Fibroblast of skin of right biceps (primary cell): ENCODE measurements around the gene MB.

Experiments
- DNase-seq: peaks from one replicate; pipeline ENCODE4 v3.0.0-alpha.2; 2013

MB gene

DNA sequence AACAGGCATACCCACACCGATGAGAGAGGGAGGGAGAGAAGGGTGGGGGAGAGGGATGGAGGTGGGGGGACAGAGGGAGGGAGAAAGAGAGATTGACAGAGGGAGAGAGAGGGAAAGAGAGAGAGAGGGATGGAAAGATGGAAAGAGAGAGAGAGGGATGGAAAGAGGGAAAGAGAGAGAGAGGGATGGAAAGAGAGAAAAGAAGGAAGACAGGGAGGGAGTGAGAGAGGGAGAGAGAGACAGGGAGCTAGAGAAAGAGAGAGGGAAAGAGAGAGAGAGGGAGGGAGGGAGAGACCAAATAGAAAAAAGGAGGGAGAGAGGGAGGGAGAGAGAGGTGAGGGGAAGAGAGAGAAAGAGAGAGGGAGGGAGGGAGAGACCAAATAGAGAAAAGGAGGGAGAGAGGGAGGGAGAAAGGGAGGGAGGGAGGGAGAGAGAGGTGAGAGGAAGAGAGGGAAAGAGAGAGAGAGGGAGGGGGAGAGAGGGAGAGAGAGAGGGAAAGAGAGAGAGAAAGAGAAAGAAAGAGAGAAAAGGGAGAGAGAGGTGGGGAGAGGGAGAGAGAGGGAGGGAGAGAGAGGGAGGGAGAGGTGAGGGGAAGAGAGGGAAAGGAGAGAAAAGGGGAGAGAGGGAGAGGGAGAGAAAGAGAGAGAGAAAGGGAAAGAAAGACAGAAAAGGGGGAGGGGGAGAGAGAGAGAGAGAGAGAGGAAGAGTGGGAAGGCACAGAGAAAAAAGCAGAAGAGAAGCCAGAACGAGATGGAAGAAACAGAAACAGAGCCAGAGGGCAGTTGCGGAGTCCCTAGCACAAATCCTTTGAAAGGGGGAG, 23.8 kb downstream of the MB start:
- DNase-seq, result no peak

DNA sequence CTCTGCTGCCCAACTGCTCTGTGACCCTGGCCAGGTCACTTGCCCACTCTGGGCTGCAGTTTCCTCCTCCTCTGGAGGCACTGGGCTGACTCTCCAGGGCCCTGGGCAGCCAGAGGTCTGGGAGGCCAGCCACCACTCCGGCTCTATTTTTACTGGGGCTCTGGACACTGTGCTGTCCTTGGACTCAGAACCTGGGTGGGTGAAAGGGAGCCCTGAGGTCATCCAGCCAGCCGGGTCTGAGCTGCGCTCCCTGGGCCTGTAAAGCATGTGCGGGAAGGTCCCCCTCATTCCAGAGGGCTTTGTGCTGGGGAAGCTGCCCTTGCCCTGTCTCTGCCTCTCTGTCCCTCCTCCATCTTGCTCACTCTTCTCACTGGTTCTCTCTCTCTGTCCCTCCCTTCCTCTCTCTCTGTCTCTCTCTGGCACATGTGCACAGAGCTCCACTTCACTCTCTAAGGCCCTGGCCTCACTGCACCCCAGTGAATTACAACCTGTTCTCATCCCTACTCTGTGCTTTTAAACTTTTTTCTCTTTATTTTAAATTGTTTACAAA, 24.6 kb downstream of the MB start:
- DNase-seq, result no peak

DNA sequence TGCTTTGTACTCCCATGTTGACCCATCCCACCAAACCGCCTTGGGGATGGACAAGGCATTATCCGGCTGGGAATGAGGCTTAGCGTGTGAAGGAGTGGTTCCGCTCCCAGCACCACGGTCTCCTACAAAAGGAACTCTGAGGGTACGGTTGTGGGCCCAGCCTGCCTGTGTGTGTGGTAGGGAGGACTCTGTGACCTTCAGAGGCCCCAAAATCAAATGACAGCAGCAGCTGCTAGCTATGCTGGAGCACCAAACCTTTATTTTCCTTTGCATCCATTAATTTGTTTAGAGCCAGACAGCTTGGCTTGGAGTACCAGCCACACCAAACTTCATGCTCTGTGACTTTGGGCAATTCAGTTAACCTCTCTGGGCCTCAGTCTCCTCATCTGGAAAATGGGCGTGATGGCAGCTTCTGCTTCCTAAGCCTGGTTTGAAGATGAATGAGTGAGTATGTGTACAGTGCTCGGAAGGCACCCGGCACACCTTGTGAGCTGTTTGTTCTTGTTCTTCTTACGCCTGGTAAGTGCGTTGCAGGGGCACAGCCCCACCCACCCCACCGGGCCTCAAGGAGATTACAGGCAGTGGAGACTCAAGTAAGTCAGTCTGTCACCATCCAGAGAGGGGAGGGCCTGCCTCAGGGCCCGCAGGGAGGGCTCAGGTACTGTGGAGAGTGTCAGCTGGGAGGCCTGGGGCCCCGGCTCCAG, 25.3 kb downstream of the MB start:
- no peak for DNase-seq

DNA sequence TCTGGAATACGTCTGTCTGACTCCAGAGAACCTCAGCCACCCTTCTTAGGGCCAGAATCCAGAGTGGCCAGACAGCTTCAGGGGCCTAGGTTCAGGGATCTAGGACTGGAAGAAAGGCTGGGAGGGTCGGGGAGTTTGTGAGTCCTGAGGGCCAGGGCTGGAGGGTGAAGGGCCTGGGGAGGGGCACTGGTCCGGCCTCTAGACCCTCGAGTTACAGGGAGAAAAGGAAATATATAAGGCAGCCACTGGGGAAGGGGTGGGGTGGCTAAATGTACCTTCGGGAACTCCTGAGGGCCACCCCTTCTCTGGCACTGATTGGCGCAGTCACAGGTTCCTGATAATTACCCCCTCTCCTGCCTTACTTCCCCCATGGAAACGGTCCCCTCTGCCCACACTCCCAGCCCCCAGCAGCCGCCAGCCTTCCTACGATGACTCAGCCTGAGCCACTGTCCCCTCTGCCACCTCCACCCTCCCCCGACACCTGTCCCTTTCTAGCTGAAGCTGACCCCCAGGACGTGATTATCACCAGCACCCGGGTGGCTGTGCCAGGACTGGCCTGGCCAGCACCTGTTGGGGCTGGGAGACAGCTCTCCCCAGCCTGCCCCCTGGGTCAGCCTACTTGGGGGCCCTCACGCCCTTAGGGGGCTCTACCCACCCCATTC, 26.4 kb downstream of the MB start:
- DNase-seq, result no peak

DNA sequence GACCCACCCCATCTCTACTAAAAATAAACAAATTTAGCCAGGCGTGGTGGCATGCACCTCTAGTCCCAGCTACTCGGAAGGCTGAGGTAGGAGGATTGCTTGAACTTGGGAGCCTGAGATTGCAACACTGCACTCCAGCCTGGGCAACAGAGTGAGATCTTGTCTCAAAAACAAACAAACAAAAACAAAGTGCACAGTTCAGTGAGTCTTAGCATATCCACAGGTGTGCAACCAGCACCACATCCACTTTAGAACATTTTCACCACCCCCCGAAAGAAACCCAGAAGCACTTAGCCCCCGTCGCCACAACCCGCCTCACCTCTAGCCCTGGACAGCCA, 27.4 kb downstream of the MB start:
- DNase-seq, result no peak

DNA sequence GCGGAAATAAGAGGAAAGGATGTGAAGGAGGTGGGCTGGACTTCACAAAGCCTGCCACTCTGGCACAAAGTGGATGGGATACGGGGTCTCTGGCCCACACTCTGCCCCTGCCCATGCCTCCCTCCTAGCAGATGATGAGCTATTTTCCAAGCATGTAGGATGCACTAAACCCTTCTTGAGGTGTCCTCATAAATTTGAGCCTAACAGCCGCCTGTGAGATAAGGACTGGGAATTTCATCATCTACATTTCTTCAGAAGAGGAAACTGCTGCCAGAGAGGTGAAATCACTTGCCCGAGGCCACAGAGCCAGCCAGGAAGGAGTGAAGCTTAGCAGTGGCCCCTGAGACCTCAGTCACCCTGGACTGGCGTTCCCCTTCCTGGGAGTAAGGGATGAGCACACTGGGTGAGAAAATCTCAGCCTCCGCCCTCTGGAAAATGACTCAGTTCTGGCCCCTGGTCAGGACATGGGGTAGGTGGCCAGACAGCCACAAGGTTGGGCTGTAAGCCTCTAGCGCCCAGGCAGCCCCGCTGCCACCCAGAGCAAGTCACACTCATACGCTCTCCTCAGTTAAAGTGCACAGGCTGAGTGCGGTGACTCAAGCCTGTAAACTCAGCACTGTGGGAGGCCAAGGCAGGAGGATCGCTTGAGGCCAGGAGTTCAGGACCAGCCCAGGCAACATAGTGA, 27.9 kb downstream of the MB start:
- DNase-seq, result peak; percentile 86

DNA sequence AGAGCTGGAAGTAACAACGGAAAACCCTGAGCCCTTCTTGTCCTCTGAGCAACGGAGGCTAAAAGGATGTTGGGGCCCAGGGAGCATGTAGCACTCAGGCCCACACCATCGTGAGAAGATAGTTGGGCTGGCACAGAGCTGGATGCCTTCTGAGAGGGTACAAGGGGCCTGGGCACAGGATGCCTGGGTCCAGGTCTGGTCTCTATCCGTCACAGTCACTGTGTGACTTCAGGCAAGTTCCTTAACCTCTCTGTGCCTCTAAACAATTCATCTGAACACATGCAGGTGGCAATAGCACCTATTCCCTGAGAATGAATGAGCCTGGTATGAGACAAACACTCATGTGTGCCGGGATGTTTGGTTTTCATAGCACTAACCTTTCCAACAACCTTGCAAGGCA, 29.2 kb downstream of the MB start:
- DNase-seq, result no peak

DNA sequence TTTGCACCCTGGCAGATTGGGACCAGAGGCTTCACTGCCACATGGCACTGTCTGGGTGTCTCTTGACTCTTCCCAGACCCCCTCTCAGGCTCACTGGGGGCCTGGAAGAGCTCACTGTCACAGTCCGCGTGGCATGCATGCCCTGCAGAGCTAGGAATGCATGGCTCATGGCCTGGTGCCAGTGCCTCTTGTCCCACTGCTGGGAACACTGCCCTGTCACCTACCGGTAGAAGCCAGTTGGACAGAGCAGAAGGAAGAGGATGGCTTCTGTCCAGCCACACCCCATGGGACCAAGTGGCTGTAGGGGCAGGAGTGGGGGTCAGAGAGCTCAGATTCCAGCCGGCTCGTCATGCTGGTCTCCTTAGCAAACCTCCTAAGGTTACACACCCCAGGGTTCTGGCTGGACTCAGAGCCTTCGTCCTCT, 29.7 kb downstream of the MB start:
- DNase-seq, result peak; percentile 16

DNA sequence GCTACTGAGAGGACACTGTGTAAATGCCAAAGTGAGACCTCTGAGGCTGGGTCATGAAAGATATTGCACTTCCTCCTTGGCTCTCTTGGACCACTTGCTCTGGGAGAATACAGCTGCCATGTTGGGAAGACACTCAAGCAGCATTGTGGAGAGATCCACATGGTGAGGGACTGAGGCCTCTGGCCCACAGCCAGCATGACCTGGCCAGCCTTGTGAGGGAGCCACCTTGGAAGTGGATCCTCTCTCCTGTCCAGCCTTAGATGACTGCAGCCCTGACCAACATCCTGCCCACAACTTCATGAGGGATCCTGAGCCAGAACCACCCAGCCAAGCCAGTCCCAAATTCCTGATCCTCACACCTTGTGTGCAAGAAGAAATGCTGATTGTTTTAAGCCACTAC, 30.4 kb downstream of the MB start:
- no peak for DNase-seq

DNA sequence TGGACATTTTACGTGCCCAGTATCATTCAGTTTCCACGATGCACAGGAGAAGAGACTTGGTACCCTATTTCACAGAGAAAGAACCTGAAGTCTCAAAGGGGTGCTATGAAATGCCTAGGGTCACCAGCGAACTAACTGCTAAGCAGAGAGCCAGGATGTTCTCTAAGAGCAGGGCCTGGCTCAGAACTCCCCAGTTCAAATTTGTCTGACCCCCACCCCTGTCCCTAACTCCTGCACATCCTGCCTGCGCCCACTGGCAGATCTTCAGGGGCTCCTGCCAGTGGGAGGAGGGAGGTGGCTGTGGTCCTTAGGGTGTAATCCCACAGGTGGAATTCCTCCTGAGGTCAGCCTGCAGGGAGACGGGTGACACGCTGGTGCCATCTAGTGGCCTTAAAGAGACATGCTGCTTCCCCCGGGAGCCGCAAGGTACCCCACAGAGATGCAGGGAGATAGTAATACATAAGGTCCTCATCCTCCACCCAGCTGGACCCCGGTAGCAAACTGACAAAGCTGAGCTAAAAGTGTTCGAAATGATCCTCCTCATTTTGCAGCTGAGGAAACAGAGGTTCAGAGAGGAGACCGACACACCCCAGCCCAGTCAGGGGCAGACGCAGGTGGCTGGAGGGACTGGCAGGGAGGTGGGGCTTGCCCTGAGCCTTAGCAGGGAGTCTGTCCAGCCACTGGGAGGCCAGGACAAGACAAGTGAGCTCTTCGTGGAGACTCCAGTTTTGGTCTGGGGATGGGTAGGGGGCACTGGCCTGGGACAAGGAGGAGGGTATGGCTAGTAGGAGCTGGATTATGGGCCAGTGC, 34.1 kb downstream of the MB start:
- DNase-seq, result peak; percentile 58

DNA sequence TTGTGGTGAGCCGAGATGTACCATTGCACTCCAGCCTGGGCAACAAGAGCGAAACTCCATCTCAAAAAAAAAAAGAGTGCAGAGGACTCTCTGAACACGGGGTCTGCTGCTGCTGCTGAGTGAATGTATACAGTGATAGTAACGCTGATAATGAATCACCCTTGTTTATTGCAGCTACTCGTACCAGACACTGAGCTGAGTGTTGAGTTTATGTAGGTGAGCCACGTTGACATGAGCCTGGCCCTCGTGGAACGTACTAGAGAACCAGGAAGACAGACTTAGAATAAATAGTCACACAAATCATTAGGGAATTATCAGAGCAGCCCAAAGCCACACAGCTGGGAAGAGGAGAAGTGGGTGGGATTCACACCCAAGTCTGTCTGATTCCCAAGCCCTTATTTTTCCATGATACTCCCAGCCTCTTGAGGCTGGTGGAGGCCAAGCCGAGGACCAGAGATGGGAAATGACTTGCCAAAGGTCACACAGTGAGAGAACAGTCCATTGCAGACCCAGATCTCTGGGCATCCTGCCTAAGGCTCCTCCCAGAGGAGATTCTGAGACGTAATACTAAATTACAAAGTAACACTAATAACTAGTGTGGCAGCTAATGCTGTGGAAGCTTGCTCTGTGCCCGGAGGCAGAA, 34.8 kb downstream of the MB start:
- DNase-seq, result no peak

DNA sequence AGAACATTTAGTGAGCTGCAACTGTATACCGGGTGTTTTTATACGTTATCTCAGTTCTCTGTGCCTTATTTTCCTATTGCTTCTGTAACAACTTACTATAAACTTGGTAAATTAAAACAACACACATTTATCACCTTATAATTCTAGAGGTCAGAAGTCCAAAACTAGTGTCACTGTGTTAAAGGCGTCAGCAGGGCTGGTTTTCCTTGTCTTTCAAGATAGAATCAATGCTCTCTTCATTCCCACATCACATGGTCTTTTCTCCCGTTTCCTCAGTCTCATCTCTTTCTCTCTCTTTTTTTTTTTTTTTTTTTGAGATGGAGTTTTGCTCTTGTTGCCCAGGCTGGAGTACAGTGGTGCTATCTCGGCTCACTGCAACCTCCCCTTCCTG, 36.1 kb downstream of the MB start:
- no peak for DNase-seq

DNA sequence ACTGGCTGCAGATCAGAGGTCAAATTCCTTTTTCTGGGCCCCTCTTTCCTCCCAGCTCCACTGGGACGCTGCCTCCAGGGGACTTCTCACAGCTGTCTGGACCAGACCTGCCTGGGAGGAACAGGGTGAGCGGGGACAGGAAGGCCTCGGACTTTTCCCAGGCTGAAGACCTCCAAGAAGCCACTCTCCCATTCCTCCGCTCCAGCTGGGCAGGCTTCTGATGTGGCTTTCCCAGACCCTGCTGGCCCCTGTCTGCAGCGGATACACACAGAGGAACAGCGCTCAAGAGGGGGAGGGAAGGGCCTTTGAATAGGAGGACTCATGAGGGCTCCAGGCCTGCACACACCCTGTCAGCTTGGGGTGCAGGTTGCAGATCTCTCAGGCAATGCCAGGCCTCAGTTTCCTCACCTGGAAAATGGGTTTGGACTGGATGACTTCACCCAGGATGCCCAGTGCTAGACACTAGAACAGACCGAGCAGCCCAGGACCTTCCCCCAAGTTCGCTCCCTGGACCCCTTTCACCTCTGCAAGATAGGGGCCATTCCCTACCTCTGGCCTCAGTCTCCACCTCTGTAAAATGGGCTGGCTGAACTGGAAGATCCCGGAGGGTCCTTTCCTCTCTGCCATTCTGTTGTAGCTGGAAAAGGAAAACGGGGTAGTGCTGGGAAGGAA, 36.6 kb downstream of the MB start:
- no peak for DNase-seq

DNA sequence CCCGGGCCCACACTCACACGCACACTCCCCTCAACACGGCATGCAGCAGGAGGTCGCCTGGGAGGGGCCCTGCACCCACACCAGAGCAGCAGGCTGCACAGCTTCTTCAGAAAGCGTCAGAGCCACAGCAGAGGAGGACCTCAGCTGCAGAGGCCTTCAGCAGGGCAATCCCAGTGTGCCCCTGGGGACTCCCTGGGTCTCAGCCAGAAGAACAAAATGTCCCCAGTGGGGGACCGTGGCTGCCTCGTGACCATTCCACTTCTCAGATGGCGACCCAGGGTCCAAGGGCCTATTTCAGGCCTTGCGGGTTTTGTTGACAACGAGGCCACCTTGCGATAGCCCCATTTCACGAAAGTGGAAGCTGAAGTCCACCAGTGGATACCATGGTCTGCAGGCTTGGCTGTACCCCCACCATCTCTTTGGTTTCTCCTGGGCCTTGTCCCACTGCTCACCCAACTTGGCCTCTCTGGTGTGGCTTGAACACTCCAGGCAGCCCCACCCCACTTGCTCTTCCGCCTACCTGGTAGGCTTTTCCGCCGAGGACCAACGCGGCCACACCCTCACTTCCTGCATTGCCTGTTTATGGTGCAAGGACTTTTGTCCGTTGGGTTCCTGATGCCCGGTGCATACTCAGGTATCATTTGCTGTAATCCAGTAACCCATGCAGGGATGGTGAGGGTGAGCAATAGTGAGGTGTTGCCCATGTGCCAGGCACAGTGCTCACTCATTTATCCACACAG, 38.1 kb downstream of the MB start:
- DNase-seq, result no peak

DNA sequence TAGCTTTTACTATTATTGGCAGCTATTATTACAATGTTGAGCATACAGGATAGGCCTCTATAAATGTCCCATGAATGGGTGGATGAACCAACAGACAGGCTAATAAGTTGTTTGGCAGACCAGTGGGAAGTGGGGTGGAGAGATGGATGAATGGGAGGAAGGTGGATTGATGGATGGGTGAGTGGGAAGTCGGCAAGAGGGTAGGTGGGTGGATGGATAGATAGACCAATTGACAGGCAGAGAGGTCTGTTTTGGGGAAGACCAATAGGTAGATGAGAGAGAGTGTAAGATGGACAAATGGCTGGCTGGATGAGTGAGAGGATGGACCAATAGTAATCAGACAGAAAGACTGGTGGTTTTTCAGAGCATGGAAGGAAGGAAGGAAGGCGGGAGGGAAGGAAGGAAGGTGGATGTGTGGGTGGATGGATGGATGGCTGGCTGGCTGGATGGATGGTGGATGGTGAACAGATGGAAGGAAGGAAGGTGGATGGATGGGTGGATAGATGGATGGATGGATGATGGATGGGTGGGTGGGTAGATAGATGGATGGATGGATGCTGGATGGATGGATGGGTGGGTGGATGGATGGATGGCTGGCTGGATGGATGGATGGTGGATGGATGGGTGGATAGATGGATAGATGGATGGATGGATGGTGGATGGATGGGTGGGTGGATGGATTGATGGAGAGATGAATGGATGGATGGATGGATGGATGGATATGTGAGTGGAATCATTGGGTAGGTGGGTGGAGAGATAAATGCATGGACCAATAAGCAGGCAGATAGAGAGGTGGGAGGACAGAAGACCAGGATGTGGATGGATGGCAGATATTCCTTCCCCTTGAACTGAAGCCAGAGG, 39.1 kb downstream of the MB start:
- no peak for DNase-seq

DNA sequence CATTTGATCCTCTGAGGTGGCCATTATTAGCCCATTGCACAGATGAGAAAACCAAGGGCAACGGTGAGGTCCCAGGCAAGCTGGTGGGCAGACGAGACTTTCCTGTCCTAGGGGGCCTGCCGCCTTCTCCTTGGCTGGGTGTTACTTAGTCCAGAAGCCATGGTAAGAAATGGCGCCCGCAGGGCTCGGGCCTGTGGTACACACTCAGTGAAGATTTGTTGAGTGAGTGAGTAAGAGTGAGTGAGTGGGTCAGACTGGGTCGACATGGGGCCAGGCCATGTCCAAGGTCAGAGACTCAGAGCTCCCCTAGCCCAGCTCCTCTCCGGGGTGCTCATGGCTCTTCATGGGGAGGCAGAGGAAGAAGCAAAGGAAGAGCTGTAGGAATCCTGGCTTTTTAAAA, 40.5 kb downstream of the MB start:
- no peak for DNase-seq

DNA sequence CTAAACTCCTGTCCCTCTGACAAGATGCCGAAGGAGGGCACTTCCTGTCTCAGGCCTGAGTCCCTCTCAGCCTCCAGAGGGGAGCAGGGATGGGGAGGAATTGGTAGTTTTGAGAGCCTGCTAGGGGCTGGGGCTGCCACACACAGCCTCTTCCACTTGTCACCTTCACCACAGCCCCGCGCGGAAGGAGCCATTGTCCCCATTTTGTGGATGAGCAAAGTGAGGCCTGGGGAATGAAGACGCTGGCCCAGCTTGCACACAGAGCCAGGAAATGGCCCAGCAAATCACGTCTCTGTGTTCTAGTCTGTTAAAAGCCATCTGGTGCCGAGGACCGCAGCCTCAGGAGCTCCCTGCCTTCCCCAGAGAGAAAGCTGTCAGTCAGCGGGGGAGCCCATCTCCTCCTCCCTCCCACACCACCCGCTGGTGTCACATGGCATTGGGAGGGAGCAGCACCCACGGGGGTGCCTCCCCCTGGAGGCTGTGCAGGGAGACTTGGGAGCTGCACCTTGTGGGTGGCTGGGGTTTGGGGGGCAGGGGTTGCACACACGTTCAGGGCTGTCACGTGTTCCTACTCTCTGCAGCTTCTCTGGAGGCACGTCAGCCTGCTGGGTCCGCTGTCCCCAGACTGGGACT, 41.9 kb downstream of the MB start:
- peak; percentile 18 for DNase-seq

DNA sequence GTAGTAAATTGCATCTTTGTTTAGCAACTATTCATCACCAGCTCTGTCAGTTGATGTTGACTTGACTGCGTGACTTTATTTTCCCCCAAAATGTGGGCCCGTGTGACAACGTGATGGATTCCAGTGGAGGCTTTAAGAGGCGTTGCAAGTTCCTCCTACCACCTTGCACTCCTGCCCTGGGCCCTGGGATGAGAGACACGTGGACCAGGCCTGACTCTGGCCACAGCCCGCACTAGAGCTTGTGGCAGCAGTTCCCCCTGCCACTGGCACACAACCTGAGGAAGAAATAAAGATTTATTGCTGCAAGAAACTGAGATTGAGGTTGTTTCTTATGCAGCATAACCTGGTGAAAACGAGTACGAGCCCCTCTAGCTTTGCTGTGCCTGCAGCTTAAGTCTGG, 44.6 kb downstream of the MB start:
- DNase-seq, result no peak

DNA sequence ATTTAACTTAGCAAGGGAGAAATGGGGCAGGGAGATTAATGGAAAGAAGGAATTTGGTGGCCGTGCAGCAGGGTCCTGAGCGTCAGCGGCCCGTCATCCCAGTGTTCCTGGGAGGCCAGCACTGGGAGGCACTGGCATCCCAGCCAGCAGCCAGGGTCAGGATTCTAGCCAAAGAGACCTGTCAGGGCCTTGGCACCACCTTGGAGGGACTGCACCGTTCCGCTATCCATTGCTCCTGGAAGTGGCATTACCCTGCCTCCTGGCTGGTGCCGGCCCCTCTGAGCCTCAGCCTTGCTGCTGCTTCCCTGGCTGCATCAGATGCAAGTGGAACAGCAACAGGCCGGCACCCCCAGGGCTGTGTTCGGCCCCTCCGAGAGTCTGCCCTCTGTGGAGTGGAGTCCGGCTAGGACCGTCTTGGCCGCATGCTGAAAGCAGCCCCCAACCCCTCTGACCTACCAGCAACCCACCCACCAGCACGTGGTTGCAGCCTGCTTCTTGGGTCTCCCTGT, 46.4 kb downstream of the MB start:
- no peak for DNase-seq
